Liver (tissue), 2 donors: ENCODE measurements around the gene CNOT3.
"Not testable (repeated sequence)": the region's sequence is repeated elsewhere in the genome, so short reads cannot be mapped to it uniquely, and the experiment has no call there.

Source experiments
- FOXA1 ChIP-seq: IDR thresholded peaks from 2 replicates; pipeline ENCODE4 v1.6.1; 2016; ENCODE audit warnings: antibody characterized with exemption
- SP1 ChIP-seq: IDR thresholded peaks from 2 replicates; pipeline ENCODE4 v1.6.1; 2018; ENCODE audit warnings: antibody characterized with exemption, mild to moderate bottlenecking
- donor health status: healthy.

GRCh38 chr19:54194463-54194862 is 56.9 kb downstream of the CNOT3 start:
- not testable (repeated sequence) for TF ChIP-seq SP1, FOXA1
